ENCODE measurements around the gene C1GALT1.
"Not testable (repeated sequence)": the region's sequence is repeated elsewhere in the genome, so short reads cannot be mapped to it uniquely, and the experiment has no call there.

Gene C1GALT1

DNA sequence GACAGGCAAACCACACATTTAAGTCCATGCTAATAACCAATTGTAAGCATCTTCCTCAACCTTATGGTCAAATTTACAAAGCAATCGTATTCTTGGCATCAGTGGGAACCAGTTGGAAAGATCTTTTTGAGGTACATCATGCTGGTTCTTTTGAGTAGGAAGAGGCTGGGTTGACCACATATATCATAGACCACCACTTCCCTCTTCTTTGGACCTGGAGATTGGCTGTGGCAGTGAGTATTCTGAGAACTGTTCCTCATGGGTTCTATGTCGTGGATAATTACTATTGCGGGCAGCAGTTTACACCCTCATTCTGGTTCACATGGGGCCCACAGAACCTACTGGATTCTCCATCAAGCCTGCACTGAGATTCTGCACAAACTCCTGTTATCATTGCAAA, 35.5 kb upstream of the C1GALT1 start:
- H3K4me3 ChIP-seq (replicated peaks in 1 of 2; ENCODE audit: low read depth in 2 of 2, low read length in 2 of 2): no peak overlapping the region
- no peak for DNase-seq (ENCODE audit: low read depth in 2 of 2)
- no peak for TF ChIP-seq CTCF (IDR thresholded peaks at IDR 0.05; ENCODE audit: low read depth, low read length)

DNA sequence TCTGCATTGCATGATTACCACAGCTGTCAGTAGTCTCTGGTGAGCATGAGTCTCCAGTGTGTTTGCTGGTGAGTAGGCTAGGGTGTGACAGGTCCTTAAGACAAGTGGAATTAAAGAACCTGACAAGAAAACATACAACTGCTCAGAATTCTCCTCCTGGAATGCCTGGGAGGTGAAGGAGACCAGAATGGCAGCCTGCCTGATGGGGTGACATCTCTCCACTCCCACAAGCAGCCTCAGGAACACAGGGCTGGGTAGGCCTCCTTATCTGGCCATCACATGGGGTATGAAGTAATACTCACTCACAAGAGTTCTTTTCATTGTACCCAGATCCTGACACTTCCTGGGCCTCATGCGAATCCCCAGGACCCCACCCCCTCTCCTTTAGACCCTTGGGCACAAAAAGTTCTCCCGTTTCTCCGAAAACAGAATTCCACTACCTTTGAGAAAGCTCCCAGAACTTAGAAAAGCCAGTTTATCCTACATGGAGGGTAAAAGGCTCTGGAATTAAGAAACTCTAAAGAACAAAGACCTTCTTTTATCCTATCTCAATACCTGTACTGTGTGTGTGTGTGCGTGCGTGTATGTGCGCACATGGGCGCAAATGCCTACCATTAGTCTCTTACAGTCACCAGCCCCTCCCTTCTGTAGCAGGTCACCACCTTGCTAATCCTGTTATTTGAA, 33.4 kb upstream of the C1GALT1 start:
- DNase-seq (ENCODE audit: low read depth in 2 of 2): peak; percentile 18 to 65
- no peak for TF ChIP-seq CTCF (IDR thresholded peaks at IDR 0.05; ENCODE audit: low read depth, low read length)
- no peak overlapping the region for H3K4me3 ChIP-seq (replicated peaks in 1 of 2; ENCODE audit: low read depth in 2 of 2, low read length in 2 of 2)

DNA sequence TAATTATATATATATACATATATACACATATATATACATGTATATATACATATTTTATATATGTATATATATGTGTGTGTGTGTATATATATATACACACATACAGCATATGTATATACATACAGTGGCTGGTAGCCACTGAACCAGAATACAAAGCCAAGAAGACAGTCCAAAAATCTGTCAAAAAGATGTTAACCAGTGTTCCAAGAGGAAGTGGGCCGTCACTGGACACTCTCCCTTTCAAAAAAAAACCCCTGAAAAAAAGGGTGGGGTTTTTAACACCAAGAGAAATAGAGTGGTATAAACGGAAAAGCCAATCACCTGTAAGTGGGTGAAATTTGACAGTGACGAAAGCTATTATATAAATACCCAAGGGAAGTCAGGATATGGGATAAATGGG, 31.1 kb upstream of the C1GALT1 start:
- H3K4me3 ChIP-seq (replicated peaks in 1 of 2; ENCODE audit: low read depth in 2 of 2, low read length in 2 of 2): no peak overlapping the region
- no peak for TF ChIP-seq CTCF (IDR thresholded peaks at IDR 0.05; ENCODE audit: low read depth, low read length)
- DNase-seq (ENCODE audit: low read depth in 2 of 2): peak in 1 of 2 donors; percentile 78

- DNase-seq (ENCODE audit: low read depth in 2 of 2): no peak
- no peak for TF ChIP-seq CTCF (IDR thresholded peaks at IDR 0.05; ENCODE audit: low read depth, low read length)
- H3K4me3 ChIP-seq (replicated peaks in 1 of 2; ENCODE audit: low read depth in 2 of 2, low read length in 2 of 2): no peak overlapping the region
These were observed 30.5 kb upstream of the C1GALT1 start for GRCh38 chr7:7151865-7152264.

DNA sequence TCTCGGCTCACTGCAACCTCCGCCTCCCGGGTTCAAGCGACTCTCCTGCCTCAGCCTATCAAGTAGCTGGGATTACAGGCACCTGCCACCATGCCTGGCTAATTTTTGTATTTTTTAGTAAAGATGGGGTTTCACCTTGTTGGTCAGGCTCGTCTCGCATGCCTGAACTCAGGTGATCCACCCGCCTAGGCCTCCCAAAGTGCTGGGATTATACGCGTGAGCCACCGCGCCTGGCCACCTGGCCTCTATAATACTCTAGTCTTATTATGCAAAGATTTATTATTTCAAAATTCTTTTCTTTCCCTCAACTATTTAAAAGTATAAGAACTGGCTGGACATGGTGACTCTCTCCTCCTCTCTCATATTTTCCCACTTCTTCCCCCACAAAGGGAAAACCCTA, 30.0 kb upstream of the C1GALT1 start:
- TF ChIP-seq CTCF (IDR thresholded peaks at IDR 0.05; ENCODE audit: low read depth, low read length): no peak
- no peak for DNase-seq (ENCODE audit: low read depth in 2 of 2)
- H3K4me3 ChIP-seq (replicated peaks in 1 of 2; ENCODE audit: low read depth in 2 of 2, low read length in 2 of 2): no peak overlapping the region

DNA sequence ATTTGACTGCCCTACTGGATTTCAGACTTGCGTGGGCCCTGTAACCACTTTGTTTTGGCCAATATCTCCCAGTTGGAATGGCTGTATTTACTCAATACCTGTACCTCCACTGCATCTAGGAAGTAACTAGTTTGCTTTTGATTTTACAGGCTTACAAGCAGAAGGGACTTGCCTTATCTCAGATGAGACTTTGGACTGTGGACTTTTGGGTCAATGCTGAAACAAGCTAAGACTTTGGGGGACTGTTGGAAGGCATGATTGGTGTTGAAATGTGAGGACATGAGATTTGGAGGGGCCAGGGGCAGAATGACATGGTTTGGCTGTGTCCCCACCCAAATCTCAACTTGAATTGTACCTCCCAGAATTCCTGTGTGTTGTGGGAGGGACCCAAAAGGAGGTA, 28.0 kb upstream of the C1GALT1 start:
- DNase-seq (ENCODE audit: low read depth in 2 of 2); H3K4me3 ChIP-seq (replicated peaks in 1 of 2; ENCODE audit: low read depth in 2 of 2, low read length in 2 of 2): not testable (repeated sequence)

DNA sequence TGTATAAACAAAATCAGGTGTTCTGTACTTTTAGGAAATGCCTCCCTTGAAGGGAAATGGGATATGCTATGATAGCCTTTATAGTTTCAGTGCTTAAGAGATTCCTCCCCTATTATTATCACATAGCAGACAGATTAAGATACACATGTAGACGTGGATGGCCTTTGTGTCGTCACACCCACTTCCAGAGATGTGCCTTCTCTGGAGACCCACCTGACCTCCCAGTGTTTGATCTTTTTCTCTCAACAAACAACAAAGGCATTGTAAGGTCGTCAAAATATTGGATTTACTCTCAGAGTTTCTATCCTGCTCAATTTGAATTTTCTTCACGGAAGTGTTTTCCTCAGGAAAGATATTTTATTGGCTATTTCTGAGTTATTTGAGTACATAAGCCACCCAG, 25.7 kb upstream of the C1GALT1 start:
- DNase-seq (ENCODE audit: low read depth in 2 of 2): no peak
- no peak overlapping the region for H3K4me3 ChIP-seq (replicated peaks in 1 of 2; ENCODE audit: low read depth in 2 of 2, low read length in 2 of 2)
- TF ChIP-seq CTCF (IDR thresholded peaks at IDR 0.05; ENCODE audit: low read depth, low read length): no peak
